ENCODE data around the gene DNAJA2.
A peak's percentile ranks its signal among the peaks of the same experiment; 100 is the strongest.
"Not testable (repeated sequence)": the region's sequence is repeated elsewhere in the genome, so short reads cannot be mapped to it uniquely, and the experiment has no call there.

The DNAJA2 gene

DNA sequence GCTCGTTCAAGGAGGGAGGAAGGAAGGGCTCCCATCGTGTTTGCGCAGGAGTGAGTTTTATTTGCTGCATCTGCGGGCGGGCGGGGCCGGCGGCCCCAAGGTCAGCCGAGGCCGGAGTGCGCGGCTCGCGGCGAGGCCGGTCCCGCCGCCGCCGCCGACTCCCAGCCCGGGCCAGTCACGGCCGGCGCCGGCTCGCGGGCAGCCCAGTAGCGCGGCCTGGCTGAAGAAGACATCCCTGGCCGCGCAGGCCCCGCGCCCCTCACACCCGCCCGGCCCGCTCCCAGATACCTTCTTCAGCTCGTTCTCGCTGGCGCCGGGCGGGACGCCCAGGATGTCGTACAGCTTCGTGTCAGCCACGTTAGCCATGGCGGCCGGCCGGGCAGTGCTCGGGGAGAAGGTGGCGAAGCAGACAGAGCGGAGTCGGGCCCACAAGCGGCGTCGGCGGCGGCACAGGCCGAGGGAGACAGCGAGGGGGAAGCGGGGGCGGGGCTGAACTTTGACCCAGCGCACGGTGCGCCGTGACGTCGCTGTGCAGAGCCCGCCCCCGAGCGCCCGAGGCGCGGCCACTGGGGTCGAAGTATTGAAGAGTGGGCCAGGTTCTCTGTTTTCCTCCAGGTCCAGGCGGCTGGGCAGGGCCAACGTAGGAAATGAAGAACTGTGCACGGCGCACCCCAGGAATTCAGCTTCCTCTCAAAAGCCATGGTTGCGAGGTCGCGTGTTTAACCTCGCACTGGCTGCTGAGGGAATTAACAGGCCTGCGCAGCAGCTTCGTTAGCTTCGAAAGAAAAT is at the start of gene DNAJA2:
DNAJA2 (minus strand) TSS at position 468 of the 789 bp plus-strand sequence; CDS start at position 366, 102 bp downstream.
- peak; percentile 93 for DNase-seq

- no peak for DNase-seq
Observed at GRCh38 chr16:47019568-47019967, 46.1 kb upstream of the DNAJA2 start.

GRCh38 chr16:47018223-47018891 is 44.9 kb upstream of the DNAJA2 start:
- peak; percentile 77 for DNase-seq

DNA sequence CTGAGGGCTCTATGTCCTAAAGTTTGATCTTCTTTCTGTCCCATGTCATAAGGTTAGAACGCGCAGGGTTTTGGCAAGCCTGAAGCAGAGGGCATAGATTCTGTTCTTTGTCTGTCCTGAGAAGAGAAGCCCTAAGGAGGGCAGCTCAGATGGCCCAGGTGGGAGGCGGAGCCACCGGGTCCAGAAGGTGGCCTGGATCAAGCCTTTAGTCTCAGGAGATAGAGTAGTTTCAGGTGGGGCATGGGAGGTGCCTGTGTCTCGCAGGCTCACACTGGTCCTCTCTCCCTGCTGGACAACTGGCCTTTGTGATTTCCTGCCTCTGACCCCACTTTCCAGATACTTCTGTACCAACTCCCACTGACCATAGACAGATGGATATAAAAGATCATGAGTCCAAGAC is 44.2 kb upstream of the DNAJA2 start:
- DNase-seq, result no peak

GRCh38 chr16:47016700-47017133 is 43.2 kb upstream of the DNAJA2 start:
- peak; percentile 67 for DNase-seq

DNA sequence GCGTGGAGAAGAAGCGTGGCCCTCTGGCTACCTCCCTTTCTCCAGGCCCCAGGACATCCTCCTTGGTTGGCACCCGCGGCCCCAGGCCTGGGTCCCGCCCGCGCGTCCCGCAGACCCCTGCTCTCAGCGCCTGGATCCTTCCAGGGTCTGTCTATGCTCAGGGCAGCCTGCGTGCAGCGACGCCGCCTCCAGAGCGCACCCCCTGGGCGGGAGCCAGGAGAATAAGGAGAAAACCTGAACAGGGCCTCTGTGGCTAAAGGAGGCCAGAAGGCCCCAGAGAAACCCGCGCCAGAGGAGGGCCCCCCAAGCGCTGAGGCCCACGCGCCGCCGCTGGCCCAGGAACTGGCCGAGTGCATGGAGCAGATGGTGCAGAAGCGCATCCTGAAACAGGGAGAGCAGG is 40.4 kb upstream of the DNAJA2 start:
- DNase-seq, result no peak

GRCh38 chr16:47013172-47013571 is 39.7 kb upstream of the DNAJA2 start:
- no peak for DNase-seq

DNA sequence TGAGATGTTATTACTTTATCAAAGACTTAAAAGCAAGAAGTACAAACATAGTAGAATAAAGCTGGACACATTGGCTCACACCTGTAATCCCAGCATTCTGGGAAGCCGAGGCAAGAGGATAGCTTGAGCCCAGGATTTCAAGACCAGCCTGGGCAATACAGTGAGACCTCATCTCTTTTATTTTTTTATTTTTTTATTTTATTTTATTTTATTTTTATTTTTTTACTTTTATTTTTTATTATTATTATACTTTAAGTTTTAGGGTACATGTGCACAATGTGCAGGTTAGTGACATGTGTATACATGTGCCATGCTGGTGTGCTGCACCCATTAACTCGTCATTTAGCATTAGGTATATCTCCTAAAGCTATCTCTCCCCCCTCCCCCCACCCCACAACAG is 37.3 kb upstream of the DNAJA2 start:
- DNase-seq, result not testable (repeated sequence)

- DNase-seq, result no peak
Observed at GRCh38 chr16:47008612-47009011, 35.1 kb upstream of the DNAJA2 start.

GRCh38 chr16:47008174-47008573 is 34.7 kb upstream of the DNAJA2 start:
- DNase-seq, result no peak

DNA sequence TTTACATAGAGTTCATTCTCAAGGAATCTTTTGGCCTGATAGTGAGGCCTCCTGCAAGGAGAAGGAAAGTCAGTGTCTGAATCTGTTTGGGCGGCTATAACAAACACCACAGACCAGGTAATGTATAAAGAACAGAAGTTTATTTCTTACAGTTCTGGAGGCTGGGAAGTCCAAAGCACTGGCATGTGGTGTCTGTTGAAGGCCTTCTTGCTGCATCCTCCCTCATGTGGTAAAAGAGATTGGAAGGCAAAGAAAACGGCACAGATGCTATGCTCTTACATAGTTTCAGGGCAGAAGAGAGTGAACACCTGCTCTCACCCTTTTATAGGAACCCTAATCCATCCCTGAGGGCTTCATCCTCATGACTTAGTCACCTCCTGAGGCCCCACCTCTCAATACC is 31.2 kb upstream of the DNAJA2 start:
- DNase-seq, result no peak

DNA sequence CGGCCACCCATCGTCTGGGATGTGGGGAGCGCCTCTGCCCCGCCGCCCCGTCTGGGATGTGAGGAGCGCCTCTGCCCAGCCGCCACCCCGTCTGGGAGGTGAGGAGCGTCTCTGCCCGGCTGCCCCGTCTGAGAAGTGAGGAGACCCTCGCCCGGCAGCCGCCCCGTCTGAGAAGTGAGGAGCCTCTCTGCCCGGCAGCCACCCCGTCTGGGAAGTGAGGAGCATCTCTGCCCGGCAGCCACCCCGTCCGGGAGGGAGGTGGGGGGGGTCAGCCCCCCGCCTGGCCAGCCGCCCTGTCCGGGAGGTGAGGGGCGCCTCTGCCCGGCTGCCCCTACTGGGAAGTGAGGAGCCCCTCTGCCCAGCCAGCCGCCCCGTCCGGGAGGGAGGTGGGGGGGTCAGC is 26.6 kb upstream of the DNAJA2 start:
- DNase-seq, result not testable (repeated sequence)

DNA sequence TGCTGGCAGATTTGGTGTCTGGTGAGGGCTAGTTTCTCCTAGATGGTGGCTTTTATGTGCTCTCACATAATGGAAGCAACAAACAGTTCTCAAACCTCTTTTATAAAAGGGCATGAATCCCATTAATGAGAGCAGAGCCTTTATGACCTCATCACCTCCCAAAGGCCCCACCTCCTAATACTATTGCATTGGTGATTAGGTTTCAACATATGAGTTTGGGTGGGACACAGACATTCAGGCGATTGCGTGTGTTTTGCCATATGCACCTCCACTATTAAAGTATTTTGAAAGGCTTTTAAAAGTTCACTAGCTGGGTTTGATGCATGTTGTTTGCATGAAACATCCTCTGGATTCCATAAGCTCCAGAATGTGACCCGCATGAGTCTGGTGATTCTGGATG is 24.4 kb upstream of the DNAJA2 start:
- DNase-seq, result no peak

GRCh38 chr16:46996952-46997458 is 23.5 kb upstream of the DNAJA2 start:
- no peak for DNase-seq

GRCh38 chr16:46996391-46996790 is 22.9 kb upstream of the DNAJA2 start:
- no peak for DNase-seq

- DNase-seq, result no peak
Observed at GRCh38 chr16:46991729-46992704, 18.5 kb upstream of the DNAJA2 start.

DNA sequence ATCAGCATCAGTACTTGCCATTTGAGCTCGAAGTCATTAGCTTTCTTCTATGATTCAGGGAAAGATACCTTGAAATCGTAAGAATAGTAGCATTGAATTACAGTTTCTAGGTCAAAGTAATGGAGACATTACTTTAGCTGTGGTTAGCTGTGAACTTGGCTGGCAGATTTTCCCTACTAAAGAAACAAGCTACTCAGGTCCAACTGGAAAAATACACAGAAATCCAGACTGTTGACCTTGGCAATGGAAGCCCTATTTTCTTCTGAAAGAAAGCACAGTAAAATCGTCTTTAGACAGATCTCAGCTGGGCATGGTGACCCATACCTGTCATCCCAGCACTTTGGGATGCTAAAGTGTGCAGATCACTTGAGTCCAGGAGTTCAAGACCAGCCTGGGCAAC is 13.4 kb upstream of the DNAJA2 start:
- no peak for DNase-seq

DNA sequence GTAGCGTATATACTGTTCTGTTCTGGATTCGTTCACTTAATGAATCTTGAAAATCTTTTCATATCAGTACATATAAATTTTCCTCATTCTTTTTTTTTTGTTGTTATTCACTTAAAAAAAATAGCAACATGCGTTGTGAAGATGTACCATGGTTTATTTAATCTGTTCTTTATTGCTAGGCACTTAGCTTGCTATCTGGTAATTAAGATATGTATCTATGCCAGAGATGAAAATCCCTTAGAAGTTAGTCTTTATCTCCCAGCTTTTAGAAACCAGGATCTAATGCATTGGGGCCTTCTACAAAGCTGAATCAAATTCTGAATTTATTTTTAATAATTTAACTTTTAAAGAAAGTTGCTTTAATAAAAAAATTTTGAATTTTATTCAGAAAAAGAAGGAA is 13.0 kb upstream of the DNAJA2 start:
- no peak for DNase-seq

- DNase-seq, result no peak
Observed at GRCh38 chr16:46982335-46982734, 8.9 kb upstream of the DNAJA2 start.

DNA sequence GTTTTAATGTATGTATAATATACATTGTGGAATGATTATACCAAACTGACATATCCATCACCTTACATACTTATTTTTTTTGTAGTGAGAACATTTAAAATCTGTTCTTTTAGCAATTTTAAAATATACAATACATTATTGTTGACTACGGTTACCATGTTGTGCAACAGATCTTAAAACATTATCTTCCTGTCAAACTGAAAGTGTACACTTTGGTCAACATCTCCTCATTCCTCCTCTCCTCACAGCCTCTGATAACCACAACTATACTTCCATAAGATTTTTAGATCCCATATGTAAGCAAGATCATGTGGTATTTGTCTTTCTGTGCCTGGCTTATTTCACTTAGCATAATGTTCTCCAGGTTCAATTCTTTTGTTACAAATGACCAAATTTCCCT is 7.5 kb upstream of the DNAJA2 start:
- DNase-seq, result no peak

DNA sequence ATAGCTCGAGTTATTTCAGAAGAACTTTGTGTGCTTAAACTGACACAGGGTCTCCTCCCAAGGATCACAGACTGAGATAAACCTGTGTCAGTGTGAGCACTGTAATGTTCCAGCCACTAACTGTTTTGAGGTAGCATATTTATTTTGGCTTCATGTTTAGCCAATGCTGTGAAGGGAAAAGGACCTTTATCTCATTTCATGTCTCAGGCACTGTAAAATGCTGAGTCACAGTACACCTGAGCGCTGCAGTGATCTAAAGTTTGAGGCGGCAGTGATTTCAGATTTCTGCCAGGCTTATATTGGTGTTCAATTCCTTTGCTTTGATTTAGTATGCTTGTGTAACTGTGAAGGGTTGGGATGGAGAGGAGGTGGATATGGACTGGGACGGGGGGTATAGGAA is 3.1 kb upstream of the DNAJA2 start:
- no peak for DNase-seq

- no peak for DNase-seq
Observed at GRCh38 chr16:46975908-46976470, 2.5 kb upstream of the DNAJA2 start.

DNA sequence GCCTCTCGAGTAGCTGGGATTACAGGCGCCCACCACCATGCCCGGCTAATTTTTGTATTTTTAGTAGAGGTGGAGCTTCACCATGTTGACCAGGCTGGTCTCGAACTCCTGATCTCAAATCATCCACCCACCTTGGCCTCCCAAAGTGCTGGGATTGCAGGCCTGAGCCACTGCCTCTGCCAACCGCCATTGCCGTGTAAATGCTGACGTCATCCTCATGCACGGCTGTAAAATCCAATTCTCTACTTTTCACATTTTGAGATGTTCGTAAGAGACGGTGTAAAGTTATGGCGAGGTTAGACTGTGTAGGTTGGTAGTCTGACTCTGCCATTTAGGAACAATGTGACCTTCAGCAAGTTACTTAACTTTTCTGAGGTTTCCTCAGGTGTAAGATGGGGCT is 1.7 kb upstream of the DNAJA2 start:
- no peak for DNase-seq
